CD4-positive, alpha-beta T cell treated with Interleukin-1 beta for 1 hour (primary cell): Measurements from ENCODE around the gene NEK8.

Source experiments
- DNase-seq, 2 donors: peaks; one replicate each; pipeline ENCODE4 v3.0.0-alpha.2; 2020 to 2022

The NEK8 gene

GRCh38 chr17:28745786-28746411, 17.3 kb downstream of the NEK8 start:
- DNase-seq = no peak

GRCh38 chr17:28746611-28747050, 18.0 kb downstream of the NEK8 start:
- no peak for DNase-seq

- DNase-seq = no peak
Observed at GRCh38 chr17:28747051-28747691, 18.6 kb downstream of the NEK8 start.

- no peak for DNase-seq
Observed at GRCh38 chr17:28747801-28748750, 19.5 kb downstream of the NEK8 start.

DNA sequence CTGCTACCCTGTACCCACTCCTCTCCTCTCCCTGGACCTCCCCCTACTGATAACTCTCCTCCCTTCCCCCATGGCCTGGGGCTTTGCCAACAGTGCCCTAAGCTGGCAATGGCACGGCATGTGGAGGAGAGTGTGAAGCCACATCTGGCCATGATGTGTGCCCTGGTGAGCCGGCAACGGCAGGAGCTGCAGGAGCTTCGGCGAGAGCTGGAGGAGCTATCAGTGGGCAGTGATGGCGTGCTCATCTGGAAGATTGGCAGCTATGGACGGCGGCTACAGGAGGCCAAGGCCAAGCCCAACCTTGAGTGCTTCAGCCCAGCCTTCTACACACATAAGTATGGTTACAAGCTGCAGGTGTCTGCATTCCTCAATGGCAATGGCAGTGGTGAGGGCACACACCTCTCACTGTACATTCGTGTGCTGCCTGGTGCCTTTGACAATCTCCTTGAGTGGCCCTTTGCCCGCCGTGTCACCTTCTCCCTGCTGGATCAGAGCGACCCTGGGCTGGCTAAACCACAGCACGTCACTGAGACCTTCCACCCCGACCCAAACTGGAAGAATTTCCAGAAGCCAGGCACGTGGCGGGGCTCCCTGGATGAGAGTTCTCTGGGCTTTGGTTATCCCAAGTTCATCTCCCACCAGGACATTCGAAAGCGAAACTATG, 20.4 kb downstream of the NEK8 start:
- no peak for DNase-seq

- DNase-seq = no peak
Observed at GRCh38 chr17:28749516-28750177, 21.1 kb downstream of the NEK8 start.

DNA sequence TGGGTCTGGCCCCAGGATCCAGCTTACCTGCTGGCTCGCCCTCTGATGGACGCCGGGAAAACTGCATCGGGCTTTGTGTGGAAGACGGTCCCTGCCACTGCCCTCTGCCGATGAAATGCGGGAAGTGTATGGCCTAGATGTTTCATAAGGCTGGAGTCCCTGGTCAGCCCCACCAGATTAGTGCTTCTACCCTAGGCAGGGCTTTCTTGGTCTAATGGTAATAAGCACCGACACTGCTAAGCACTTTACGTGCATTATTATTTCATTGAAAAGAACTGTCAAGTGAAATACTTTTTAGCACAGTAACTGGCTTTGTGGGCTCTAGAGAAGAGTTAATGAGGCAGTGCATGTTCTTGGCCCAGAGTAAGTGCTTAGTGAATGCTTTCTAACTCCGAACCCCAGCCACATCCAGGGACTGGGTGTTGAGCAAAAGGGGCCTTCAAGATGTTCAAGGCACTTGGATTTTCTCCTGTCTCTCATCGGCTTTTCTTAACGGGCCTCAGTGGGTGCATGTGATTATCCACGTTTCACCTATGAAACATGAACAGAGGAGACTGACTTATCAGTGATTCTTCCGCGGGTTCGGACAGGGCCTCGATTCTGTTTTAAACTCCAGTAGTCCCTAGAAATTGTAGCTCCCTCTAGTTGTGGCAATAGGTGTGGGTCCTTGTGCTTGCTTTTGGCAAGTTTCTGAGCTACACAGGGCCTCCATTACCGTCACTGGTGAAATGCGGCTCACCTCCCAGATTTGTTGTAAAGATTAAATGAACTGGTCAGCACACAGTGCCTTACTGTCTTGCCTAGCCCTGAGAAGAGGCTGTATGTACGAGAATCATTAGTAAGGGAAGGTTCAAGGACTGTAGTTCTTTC, 21.8 kb downstream of the NEK8 start:
- peak; percentile 89 to 92 for DNase-seq

DNA sequence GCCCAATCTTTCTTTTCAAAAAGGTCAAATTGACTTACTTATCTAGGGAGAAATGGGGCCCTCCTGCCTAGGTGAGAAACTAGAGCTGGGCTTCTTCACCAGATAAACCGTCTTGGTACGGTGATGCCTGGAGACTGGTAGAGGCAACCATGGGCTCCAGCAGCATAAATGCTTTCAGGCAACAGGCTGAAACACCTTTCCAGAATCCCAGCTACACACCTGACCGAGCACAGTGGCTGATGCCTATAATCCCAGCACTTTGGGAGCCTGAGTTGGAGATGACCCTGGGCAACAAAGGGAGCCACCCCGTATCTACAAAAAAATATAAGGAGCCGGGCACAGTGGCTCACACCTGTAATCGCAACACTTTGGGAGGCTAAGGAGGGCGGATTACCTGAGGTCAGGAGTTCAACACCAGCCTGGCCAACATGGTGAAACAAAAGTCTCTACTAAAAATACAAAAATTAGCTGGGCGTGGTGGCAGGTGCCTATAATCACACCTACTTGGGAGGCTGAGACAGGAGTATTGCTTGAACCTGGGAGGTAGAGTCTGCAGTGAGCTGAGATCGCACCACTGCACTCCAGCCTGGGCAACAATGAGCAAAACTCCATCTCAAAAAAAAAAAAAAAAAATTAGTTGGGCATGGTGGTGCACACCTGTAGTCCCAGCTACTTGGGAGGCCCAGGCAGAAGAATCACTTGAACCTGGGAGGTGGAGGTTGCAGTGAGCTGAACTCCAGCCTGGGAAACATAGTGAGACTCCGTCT, 23.2 kb downstream of the NEK8 start:
- no peak for DNase-seq

- no peak for DNase-seq
Observed at GRCh38 chr17:28755486-28755885, 26.9 kb downstream of the NEK8 start.

DNA sequence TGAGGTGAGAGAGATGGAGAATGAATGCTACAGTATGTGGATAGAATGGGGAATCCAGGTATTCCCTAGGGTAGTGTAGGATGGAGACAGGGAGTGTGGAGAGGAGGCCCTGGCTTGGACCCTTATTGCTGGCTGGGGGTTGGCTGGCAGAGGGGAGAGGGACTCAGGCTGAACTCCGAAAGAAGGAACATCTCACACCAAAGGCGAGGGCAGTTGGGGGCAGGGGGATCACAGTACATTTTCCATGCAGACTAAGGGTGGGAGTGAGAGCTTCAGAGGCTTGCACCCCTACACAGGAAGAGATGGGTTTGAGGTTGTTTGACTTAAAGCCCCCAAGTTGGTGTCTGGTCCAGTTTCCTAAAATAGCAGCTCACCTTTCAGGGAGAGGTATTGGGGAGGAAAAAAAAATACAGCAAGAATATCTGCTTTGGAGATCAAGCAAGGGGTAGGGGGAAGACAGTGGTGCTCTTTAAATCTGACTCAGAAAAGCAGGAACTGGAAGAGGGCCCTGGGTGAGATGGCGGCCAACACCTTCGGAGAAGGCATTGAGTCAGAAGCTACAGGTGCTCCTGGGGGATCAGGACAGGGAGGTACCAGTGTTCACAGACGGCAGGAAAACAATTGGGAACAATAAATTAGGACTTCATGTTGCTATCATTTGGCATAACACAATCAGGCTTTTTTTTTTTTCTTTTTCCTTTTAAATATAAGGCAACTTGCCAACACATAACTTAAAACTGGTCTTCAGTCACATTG, 27.6 kb downstream of the NEK8 start:
- no peak for DNase-seq

DNA sequence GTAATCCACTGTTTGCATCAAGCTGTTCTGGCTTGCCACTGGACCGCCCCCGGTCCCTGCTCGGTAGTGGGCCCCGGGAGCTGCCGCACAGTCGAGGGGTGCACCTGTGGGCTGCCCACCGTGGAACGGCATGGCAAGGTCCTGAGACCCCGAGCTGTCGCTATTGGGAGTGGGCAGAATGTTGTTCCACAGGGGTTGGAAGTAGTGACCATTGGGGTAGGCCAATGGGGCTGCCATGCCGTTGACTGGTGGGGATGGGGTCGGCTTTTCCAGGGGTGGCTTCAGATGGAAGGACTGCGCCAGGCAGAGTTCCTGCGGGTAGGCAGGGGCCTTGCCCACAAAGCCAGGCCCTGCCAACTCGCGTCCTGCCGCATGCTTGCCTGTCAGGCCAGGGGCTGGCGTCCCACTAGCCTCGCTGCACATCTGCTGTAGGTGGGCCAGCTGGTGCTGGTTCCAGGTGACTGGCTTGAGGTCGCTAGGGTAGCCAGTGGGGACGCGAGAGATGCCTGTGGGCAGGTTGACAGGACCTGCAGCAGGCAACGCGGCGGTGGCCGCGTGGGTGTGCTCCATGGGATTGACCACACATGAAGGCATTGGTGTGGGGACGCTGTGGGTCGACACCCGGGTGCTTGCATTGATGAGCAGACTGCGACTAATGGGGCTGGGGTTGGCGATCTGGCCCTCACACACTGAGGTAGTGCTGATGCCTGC, 30.0 kb downstream of the NEK8 start:
- DNase-seq = no peak

DNA sequence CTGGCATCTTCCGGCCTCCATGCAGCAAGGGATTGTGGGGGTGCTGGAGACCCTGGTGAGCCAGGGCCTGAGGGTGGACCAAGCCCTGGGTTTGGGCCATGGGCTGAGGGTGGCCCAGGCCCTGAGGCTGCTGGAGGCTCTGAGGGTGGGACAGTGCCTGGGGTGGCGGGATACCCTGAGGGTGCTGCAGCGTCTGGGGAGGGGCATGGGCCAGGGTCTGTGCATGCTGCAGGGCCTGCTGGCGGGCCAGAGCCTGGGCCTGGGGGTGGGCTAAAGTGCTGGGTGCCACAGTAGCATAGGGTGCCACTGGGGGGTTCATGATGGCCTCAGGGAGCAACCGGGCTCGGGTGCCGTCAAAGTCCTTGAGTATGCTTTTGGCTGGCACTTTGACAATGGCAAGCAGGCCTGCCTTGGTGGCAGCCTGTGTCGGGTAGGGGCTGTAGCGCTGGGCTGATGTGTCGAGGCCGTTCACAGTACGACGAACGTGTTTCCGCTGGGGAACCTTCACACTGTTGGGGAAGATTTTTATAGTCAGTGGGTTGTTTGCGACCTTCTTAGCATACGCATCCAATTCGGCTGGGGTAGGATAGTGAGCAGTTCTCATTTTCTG, 30.8 kb downstream of the NEK8 start:
- no peak for DNase-seq

DNA sequence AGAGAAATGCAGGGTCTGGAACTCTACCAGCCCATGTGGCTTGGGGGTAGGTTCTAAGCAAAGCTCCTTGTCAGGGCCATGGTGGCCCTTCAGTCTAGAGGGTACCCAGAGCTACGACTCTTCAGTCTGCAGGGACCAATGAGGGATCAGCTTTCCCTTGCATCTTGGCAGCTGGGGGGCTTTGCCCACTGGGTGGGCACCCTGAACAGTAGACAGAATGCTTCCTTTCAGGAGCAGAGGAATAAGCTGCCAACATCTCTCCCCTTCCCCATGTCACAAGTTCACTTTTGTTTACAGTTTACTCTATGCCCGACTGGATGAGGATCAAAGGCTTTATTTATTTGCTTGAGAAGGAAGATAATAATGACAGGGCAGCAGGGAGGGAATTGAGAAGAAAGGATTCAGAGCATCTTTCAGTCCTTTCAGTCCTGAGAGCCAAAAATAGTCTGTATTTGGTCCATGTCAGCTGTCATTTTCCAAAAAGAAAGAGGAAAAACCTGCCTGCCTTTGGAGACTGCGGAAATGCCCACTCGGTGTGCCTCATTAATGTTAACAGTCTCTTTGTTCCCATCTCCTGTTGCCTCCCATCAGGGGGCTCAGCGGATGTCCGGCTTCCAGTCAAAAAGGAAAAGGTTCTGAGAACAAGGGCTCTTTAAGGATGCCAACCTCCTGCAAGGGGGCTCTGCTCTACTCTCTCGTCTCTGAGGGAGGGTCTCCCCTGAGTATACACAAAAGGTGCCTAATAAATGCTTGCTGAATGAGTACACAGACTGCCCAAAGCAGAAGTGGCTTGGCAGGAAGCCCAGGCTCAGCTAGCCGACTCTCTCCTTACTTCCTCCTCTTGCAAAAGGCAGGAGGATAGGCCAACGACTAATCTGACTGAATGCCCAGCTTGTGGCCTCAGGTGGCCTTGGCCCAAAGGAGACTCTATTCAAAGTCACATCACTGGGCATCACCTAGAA, 32.3 kb downstream of the NEK8 start:
- peak in 1 of 2 donors; percentile 36 for DNase-seq

GRCh38 chr17:28763137-28763799, 34.7 kb downstream of the NEK8 start:
- no peak for DNase-seq

DNA sequence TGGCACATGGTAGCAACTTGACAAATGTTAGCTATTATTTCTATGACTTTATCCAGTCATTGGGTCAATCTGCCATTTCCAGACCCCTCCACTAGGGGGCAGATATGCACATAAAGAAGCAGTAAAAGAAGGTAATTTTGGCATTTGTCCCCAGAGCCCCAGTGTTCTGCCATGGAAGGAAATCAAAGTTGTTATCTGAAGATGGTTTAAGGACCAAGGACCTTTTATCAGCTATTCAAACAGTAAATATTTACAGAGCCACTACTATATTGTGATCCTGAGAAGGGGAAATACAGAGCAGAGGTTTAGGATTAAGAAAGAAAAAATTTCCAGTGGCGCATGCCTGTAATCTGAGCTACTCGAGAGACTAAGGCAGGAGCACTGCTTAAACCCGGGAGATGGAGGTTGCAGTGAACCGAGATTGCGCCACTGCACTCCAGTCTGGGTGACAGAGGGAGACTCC, 35.2 kb downstream of the NEK8 start:
- peak; percentile 73 to 85 for DNase-seq

- DNase-seq = no peak
Observed at GRCh38 chr17:28765038-28765437, 36.5 kb downstream of the NEK8 start.

DNA sequence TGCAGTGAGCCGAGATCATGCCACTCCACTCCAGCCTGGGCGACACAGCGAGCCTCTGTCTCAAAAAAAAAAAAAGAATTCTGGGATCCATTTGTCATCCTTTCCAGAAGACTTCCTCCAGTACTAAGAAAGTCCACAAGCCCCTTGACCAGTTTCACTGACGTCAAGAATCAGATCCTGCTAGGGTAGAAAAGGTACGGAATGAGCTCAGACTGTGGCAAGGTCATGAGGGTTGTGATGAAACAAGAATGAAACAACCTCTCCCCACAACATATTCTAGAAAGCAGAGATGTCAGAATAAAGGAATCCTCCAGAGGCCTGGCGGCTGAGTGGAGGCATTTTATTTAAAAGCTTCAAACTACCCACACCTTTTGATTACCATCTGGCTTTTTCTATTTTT, 45.1 kb downstream of the NEK8 start:
- no peak for DNase-seq
